ENCODE measurements around the gene DCTN3.

Gene DCTN3

DNA sequence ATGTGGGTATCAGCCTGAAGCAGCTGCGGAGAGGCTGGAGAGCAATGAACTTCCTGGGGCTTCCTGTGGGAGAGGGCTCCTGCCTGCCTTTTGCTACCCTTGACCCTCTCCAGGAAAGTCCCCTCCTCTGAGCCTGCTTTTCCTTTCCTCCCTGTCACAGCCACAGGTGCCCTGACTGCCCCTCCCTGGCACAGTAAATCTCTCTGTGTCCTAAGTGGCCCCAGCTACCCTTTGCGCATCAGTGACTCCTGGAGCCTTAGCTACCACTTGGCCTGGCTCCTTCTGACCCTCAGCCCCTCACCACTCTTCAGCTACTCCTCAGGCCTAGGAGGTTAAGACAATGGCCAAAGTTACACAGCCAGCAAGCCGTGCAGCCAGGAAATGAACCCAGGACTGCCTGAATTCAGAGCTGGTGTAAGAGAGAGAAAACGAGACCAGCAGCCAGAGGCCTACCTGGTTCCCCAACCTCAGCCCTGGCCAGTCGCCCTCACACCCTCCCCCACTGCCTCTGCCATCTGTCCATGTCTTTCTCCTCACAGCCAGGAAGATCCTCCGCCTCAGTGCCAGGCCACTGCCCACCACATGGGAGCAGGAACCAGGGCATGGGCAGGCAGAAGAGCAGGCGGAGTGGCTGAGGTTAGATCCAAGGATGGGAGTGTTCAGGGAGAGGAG is 49.4 kb downstream of the DCTN3 start:
- no peak for TF ChIP-seq SPI1 (IDR thresholded peaks at IDR 0.05; ENCODE audit: borderline replicate concordance, low read depth)
- no peak for TF ChIP-seq CTCF (IDR thresholded peaks at IDR 0.05; ENCODE audit: insufficient read depth, low read length)
- TF ChIP-seq GABPA (IDR thresholded peaks at IDR 0.05; ENCODE audit: low read depth), result no peak
- TF ChIP-seq POLR2AphosphoS5 (IDR thresholded peaks at IDR 0.05; ENCODE audit: low read depth), result no peak
- TF ChIP-seq REST (IDR thresholded peaks at IDR 0.05; ENCODE audit: insufficient replicate concordance, low read depth), result no peak
- no peak overlapping the region for H3K4me3 ChIP-seq (replicated peaks; ENCODE audit: insufficient read depth, low read length)
- H3K27ac ChIP-seq (replicated peaks), result no peak overlapping the region
- DNase-seq (ENCODE audit: low read depth in 1 of 2, low spot score in 1 of 2), result no peak
- peaks cover 12% of the 10 kb centered on the region for H3K27me3 ChIP-seq (ENCODE audit: insufficient read depth, poor library complexity, severe bottlenecking)

GRCh38 chr9:34570376-34570775 is 49.9 kb downstream of the DCTN3 start:
- H3K4me3 ChIP-seq (replicated peaks; ENCODE audit: insufficient read depth, low read length), result no peak overlapping the region
- H3K27me3 ChIP-seq (ENCODE audit: insufficient read depth, poor library complexity, severe bottlenecking), result peaks cover 11% of the 10 kb centered on the region

More at GRCh38 chr9:34570376-34570775, 49.9 kb downstream of the DCTN3 start:
- no peak overlapping the region for H3K27ac ChIP-seq (replicated peaks)
- DNase-seq (ENCODE audit: low read depth in 1 of 2, low spot score in 1 of 2), result no peak
- TF ChIP-seq REST (IDR thresholded peaks at IDR 0.05; ENCODE audit: insufficient replicate concordance, low read depth), result no peak
- no peak for TF ChIP-seq POLR2AphosphoS5 (IDR thresholded peaks at IDR 0.05; ENCODE audit: low read depth)
- TF ChIP-seq SPI1 (IDR thresholded peaks at IDR 0.05; ENCODE audit: borderline replicate concordance, low read depth), result no peak
- no peak for TF ChIP-seq GABPA (IDR thresholded peaks at IDR 0.05; ENCODE audit: low read depth)
- no peak for TF ChIP-seq CTCF (IDR thresholded peaks at IDR 0.05; ENCODE audit: insufficient read depth, low read length)

Data from HL-60 (cell line).